ENCODE data around the gene CFB. TPM values are rescaled to one million over a fixed set of nuclear protein-coding genes. Genes with fewer than 3 reads are reported as not detected.
A peak's percentile ranks its signal among the peaks of the same experiment; 100 is the strongest.

CFB gene
- total and polyA plus RNA-seq, 2 of the 13 experiments (the other 11 are each of a cell fraction or from before 2014, with no cell fraction given) = 171 to 513 TPM

GRCh38 chr6:31954511-31954910, 8.6 kb downstream of the CFB start:
- ATAC-seq (no peak), FAIRE-seq (no peak), DNase-seq (ENCODE audit: low spot score) (no peak)
- Histone ChIP-seq H3K36me3 (replicated peaks in 1 of 2; ENCODE audit: control insufficient read depth in 1 of 2, insufficient read depth in 2 of 2, low read length in 2 of 2) (peaks cover 39 to 72% of the 10 kb centered on the region in 2 experiments), H3K4me2 (ENCODE audit: low read depth, low read length) (no peak overlapping the region), H3K27ac (ENCODE audit: extremely low read length, insufficient read depth, low read length) (no peak overlapping the region), H3K9me3 (ENCODE audit: low read length) (no peaks in the 10 kb centered on the region), H2AFZ (ENCODE audit: low read length) (no peak overlapping the region), H3K4me1 (ENCODE audit: insufficient read depth, low read length) (peaks cover 28% of the 10 kb centered on the region), H4K20me1 (ENCODE audit: insufficient read depth, low read length) (no peaks in the 10 kb centered on the region), H3K27me3 (ENCODE audit: control insufficient read depth in 1 of 2, insufficient read depth in 2 of 2, low read length in 2 of 2) (no peaks in the 10 kb centered on the region; a peak in 1 of 5 replicates), H3K79me2 (ENCODE audit: insufficient read depth, low read length) (peaks cover 26% of the 10 kb centered on the region), H3K9ac (ENCODE audit: insufficient read depth, low read depth, low read length) (no peak overlapping the region), H3K4me3 (replicated peaks in 1 of 3; ENCODE audit: insufficient read depth in 1 of 3, low read depth in 2 of 3, low read length in 3 of 3) (no peak overlapping the region)
- WGBS (ENCODE audit: low lambda C conversion rate) = 98% methylated on average over 28 of the region's 28 CpGs
- no TSS peak for BruUV-seq (replicated peaks)
- CTCF ChIA-PET (ENCODE audit: low intra/inter-chr PET ratio, low total read pairs) = no interaction called here
- TF ChIP-seq NR2C2 (CRISPR knock-in tag; IDR thresholded peaks at IDR 0.05; ENCODE audit: borderline replicate concordance) (no peak), RBFOX2 (IDR thresholded peaks at IDR 0.05; ENCODE audit: low read depth, low read length) (peak; percentile 60; the same call in 1 of the 2 replicates), AGO2 (optimal IDR thresholded peaks at IDR 0.05; ENCODE audit: low read depth, low read length) (peak; percentile 87), POLR2A (IDR thresholded peaks at IDR 0.05; ENCODE audit: insufficient read depth in 1 of 2, low read depth in 2 of 2, low read length in 2 of 2) (0 out of 4 replicates have a peak, but pooled peaks of 1 of the 2 experiments have one; percentile 12), SALL2 (CRISPR knock-in tag; IDR thresholded peaks at IDR 0.05) (no peak)
- POLR2A ChIA-PET = interaction anchor here (1.1 to 6.2 kb wide), 2 partner anchors 9 to 27 kb away, joined by 3 to 69 read pairs; partner anchors contain the start of genes C2 and CFB
- in situ Hi-C loops (cut with HindIII; ENCODE audit: extremely low pct_ligation_motif_present, low pct_unique_long_range_greater_than_20kb) (no loop called here), intact Hi-C loops (cut with micrococcal nuclease; ENCODE audit: unreplicated experiment) (loop anchor here (10.0 kb wide), 1 partner anchor 120 kb away; no protein-coding TSS in a partner anchor)

GRCh38 chr6:31956796-31957195, 10.9 kb downstream of the CFB start:
- CTCF ChIA-PET (ENCODE audit: low intra/inter-chr PET ratio, low total read pairs) = no interaction called here
- WGBS (ENCODE audit: low lambda C conversion rate) = 97% methylated on average over 3 of the region's 3 CpGs
- DNase-seq (ENCODE audit: low spot score) = no peak
- no peaks in the 10 kb centered on the region for H3K9me3 ChIP-seq (ENCODE audit: low read length)
- ATAC-seq = no peak
- POLR2A ChIA-PET = interaction anchor here (0.6 to 7.7 kb wide), 5 partner anchors 11 to 33 kb away, joined by 3 to 142 read pairs (median 4); partner anchors contain the start of genes CFB and DXO
- H3K27me3 ChIP-seq (ENCODE audit: control insufficient read depth in 1 of 2, insufficient read depth in 2 of 2, low read length in 2 of 2) = no peaks in the 10 kb centered on the region; a peak in 1 of 5 replicates
- H3K27ac ChIP-seq (ENCODE audit: extremely low read length, insufficient read depth, low read length) = no peak overlapping the region
- H4K20me1 ChIP-seq (ENCODE audit: insufficient read depth, low read length) = no peaks in the 10 kb centered on the region
- H2AFZ ChIP-seq (ENCODE audit: low read length) = no peak overlapping the region
- peaks cover 31 to 66% of the 10 kb centered on the region in 2 experiments for H3K36me3 ChIP-seq (replicated peaks in 1 of 2; ENCODE audit: control insufficient read depth in 1 of 2, insufficient read depth in 2 of 2, low read length in 2 of 2)
- no peak overlapping the region for H3K4me2 ChIP-seq (ENCODE audit: low read depth, low read length)
- no peak for FAIRE-seq
- peaks cover 37% of the 10 kb centered on the region for H3K4me1 ChIP-seq (ENCODE audit: insufficient read depth, low read length)
- BruUV-seq (replicated peaks) = no TSS peak
- in situ Hi-C loops (cut with HindIII; ENCODE audit: extremely low pct_ligation_motif_present, low pct_unique_long_range_greater_than_20kb) (no loop called here), intact Hi-C loops (cut with micrococcal nuclease; ENCODE audit: unreplicated experiment) (loop anchor here (10.0 kb wide), 1 partner anchor 122 kb away; no protein-coding TSS in a partner anchor)
- H3K79me2 ChIP-seq (ENCODE audit: insufficient read depth, low read length) = peaks cover 39% of the 10 kb centered on the region
- H3K9ac ChIP-seq (ENCODE audit: insufficient read depth, low read depth, low read length) = no peak overlapping the region
- no peak overlapping the region for H3K4me3 ChIP-seq (replicated peaks in 1 of 3; ENCODE audit: insufficient read depth in 1 of 3, low read depth in 2 of 3, low read length in 3 of 3)
- TF ChIP-seq PAF1 (CRISPR knock-in tag; IDR thresholded peaks at IDR 0.05) (0 out of 2 replicates have a peak, but pooled peaks have one; percentile 29), ZBTB34 (CRISPR knock-in tag; IDR thresholded peaks at IDR 0.05) (no peak), POLR2A (IDR thresholded peaks at IDR 0.05; ENCODE audit: insufficient read depth in 1 of 2, low read depth in 2 of 2, low read length in 2 of 2) (peak in 1 of 2 experiments; percentile 29; a peak in 1 of 4 replicates), ZNF629 (CRISPR knock-in tag; conservative IDR thresholded peaks at IDR 0.05) (no peak), ZC3H13 (CRISPR knock-in tag; IDR thresholded peaks at IDR 0.05) (no peak), EED (CRISPR knock-in tag; IDR thresholded peaks at IDR 0.05) (no peak), KLF13 (CRISPR knock-in tag; IDR thresholded peaks at IDR 0.05) (no peak), ZFP1 (CRISPR knock-in tag; IDR thresholded peaks at IDR 0.05) (no peak), DNMT1 (CRISPR knock-in tag; IDR thresholded peaks at IDR 0.05) (no peak), FOXO1 (CRISPR knock-in tag; IDR thresholded peaks at IDR 0.05) (no peak), NCOA1 (CRISPR knock-in tag; IDR thresholded peaks at IDR 0.05) (no peak), TRIM24 (CRISPR knock-in tag; IDR thresholded peaks at IDR 0.05) (no peak), NFRKB (IDR thresholded peaks at IDR 0.05) (no peak)
